ENCODE data around the gene TMEM53.

Gene TMEM53

GRCh38 chr1:44617703-44618029, 56.6 kb downstream of the TMEM53 start:
- TF ChIP-seq TAF1 (IDR thresholded peaks at IDR 0.05; ENCODE audit: borderline replicate concordance, low read depth, low read length) (no peak), POLR2A (IDR thresholded peaks at IDR 0.05; ENCODE audit: low read depth, low read length) (no peak), POLR2AphosphoS5 (IDR thresholded peaks at IDR 0.05; ENCODE audit: low read depth, low read length) (no peak)
- FAIRE-seq (no peak), DNase-seq (ENCODE audit: insufficient read length) (no peak)

GRCh38 chr1:44616991-44617702, 57.1 kb downstream of the TMEM53 start:
- no peak for DNase-seq (ENCODE audit: insufficient read length)
- no peak for TF ChIP-seq POLR2AphosphoS5 (IDR thresholded peaks at IDR 0.05; ENCODE audit: low read depth, low read length)
- TF ChIP-seq POLR2A (IDR thresholded peaks at IDR 0.05; ENCODE audit: low read depth, low read length) = no peak
- no peak for TF ChIP-seq TAF1 (IDR thresholded peaks at IDR 0.05; ENCODE audit: borderline replicate concordance, low read depth, low read length)
- FAIRE-seq = no peak

GRCh38 chr1:44616284-44616990, 57.8 kb downstream of the TMEM53 start:
- no peak for TF ChIP-seq TAF1 (IDR thresholded peaks at IDR 0.05; ENCODE audit: borderline replicate concordance, low read depth, low read length)
- TF ChIP-seq POLR2A (IDR thresholded peaks at IDR 0.05; ENCODE audit: low read depth, low read length) = no peak
- TF ChIP-seq POLR2AphosphoS5 (IDR thresholded peaks at IDR 0.05; ENCODE audit: low read depth, low read length) = no peak
- DNase-seq (ENCODE audit: insufficient read length) (no peak), FAIRE-seq (no peak)

DNA sequence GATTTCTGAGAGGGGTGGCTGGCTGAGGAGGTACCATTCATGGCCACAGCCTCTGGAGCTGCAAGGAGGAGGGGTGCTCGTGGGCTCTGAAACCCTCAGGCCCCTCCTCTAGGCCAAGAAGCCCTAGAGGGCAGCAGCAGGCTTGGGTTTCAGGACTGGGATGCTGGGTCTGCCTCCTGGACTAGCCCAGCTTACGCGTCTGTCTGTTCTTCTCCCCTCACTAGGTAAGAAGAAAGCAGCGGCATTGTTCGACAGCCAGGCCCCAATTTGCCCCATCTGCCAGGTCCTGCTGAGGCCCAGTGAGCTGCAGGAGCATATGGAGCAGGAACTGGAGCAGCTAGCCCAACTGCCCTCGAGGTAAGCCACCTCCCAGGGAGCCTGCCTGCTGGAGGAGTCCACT, 60.3 kb downstream of the TMEM53 start:
- FAIRE-seq = no peak
- DNase-seq (ENCODE audit: insufficient read length) = no peak
- TF ChIP-seq POLR2A (IDR thresholded peaks at IDR 0.05; ENCODE audit: low read depth, low read length) (no peak), TAF1 (IDR thresholded peaks at IDR 0.05; ENCODE audit: borderline replicate concordance, low read depth, low read length) (no peak), POLR2AphosphoS5 (IDR thresholded peaks at IDR 0.05; ENCODE audit: low read depth, low read length) (no peak)

- no peak for TF ChIP-seq POLR2A (IDR thresholded peaks at IDR 0.05; ENCODE audit: low read depth, low read length)
- TF ChIP-seq POLR2AphosphoS5 (IDR thresholded peaks at IDR 0.05; ENCODE audit: low read depth, low read length) = no peak
- no peak for TF ChIP-seq TAF1 (IDR thresholded peaks at IDR 0.05; ENCODE audit: borderline replicate concordance, low read depth, low read length)
- FAIRE-seq (no peak), DNase-seq (ENCODE audit: insufficient read length) (no peak)
Measured at GRCh38 chr1:44611866-44612265, 62.4 kb downstream of the TMEM53 start.

GRCh38 chr1:44611419-44611818, 62.9 kb downstream of the TMEM53 start:
- DNase-seq (ENCODE audit: insufficient read length) = no peak
- TF ChIP-seq POLR2A (IDR thresholded peaks at IDR 0.05; ENCODE audit: low read depth, low read length) (no peak), TAF1 (IDR thresholded peaks at IDR 0.05; ENCODE audit: borderline replicate concordance, low read depth, low read length) (no peak), POLR2AphosphoS5 (IDR thresholded peaks at IDR 0.05; ENCODE audit: low read depth, low read length) (no peak)
- no peak for FAIRE-seq

GRCh38 chr1:44610527-44611148, 63.6 kb downstream of the TMEM53 start:
- no peak for TF ChIP-seq TAF1 (IDR thresholded peaks at IDR 0.05; ENCODE audit: borderline replicate concordance, low read depth, low read length)
- TF ChIP-seq POLR2AphosphoS5 (IDR thresholded peaks at IDR 0.05; ENCODE audit: low read depth, low read length) = no peak
- no peak for TF ChIP-seq POLR2A (IDR thresholded peaks at IDR 0.05; ENCODE audit: low read depth, low read length)
- no peak for DNase-seq (ENCODE audit: insufficient read length)
- FAIRE-seq = no peak

- FAIRE-seq (no peak), DNase-seq (ENCODE audit: insufficient read length) (no peak)
- TF ChIP-seq TAF1 (IDR thresholded peaks at IDR 0.05; ENCODE audit: borderline replicate concordance, low read depth, low read length) (no peak), POLR2A (IDR thresholded peaks at IDR 0.05; ENCODE audit: low read depth, low read length) (no peak), POLR2AphosphoS5 (IDR thresholded peaks at IDR 0.05; ENCODE audit: low read depth, low read length) (no peak)
Measured at GRCh38 chr1:44609768-44610526, 64.3 kb downstream of the TMEM53 start.

DNA sequence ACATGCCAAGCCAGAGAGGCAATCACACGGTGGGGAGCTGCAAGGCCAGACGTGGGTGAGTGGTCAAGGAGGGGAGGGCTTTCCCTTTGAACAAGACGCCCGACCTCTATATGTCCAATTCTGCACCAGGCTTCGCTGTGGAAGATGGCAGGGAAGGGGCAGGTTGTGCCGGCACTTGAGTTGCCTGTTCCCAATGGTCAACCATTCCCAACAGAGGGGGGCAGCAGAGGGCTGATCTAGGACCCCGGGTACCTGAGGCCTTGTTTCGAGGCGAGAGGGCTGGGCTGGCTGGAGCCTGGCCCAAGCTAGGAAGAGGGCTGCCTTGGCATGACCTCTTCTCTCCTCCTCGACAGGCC, 64.9 kb downstream of the TMEM53 start:
- TF ChIP-seq TAF1 (IDR thresholded peaks at IDR 0.05; ENCODE audit: borderline replicate concordance, low read depth, low read length) = no peak
- no peak for TF ChIP-seq POLR2AphosphoS5 (IDR thresholded peaks at IDR 0.05; ENCODE audit: low read depth, low read length)
- no peak for TF ChIP-seq POLR2A (IDR thresholded peaks at IDR 0.05; ENCODE audit: low read depth, low read length)
- no peak for DNase-seq (ENCODE audit: insufficient read length)
- FAIRE-seq = no peak

DNA sequence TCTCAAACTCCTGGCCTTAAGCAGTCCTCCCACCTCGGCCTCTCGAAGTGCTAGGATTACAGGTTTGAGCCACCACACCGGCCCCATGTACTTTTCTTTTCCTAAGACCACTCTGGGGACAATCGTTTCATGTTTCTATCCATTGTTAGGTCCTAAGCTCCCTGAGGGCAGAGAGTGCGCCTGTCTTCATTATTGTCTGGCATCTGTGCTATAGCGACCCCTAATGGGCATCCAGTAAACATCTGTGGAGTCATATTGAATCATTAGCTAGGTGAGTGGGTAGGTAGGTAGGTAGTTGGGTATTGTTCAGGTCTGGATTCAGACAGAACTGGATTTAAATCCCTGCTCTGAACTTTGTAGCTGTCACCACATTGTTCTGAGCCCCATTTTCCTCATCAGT, 66.1 kb downstream of the TMEM53 start:
- FAIRE-seq (no peak), DNase-seq (ENCODE audit: insufficient read length) (no peak)

DNA sequence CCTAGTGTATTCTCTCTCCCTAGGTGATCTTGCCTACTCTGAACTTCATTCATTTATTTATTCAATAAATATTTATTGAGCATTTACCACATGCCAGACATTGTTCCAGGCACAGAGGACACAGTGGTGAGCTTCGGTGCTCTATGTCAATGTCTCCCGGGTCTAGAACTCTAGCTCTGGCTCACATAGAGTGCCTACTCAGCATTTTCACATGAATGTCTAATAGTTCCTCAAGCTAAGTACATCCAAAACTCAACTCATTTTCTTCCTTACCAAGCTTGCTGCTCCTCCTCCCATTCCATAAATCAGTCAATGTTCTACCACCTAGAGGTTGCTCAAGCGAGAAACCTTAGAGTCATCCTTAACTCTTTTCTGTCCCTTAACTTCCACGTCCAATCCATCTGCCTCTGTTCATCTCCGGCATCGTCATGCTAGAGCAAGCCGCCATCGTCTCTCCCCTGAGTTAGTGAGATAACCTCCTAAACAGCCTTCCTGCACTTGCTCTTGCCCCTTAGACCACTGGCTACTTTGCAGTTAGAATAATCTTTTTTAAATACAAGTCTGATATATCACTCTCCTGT, 67.5 kb downstream of the TMEM53 start:
- TF ChIP-seq POLR2AphosphoS5 (IDR thresholded peaks at IDR 0.05; ENCODE audit: low read depth, low read length) = no peak
- TF ChIP-seq POLR2A (IDR thresholded peaks at IDR 0.05; ENCODE audit: low read depth, low read length) = no peak
- no peak for TF ChIP-seq TAF1 (IDR thresholded peaks at IDR 0.05; ENCODE audit: borderline replicate concordance, low read depth, low read length)
- DNase-seq (ENCODE audit: insufficient read length) (no peak), FAIRE-seq (no peak)

More for the DNA sequence above, 66.1 kb downstream of the TMEM53 start:
- TF ChIP-seq POLR2AphosphoS5 (IDR thresholded peaks at IDR 0.05; ENCODE audit: low read depth, low read length) = no peak
- no peak for TF ChIP-seq POLR2A (IDR thresholded peaks at IDR 0.05; ENCODE audit: low read depth, low read length)
- TF ChIP-seq TAF1 (IDR thresholded peaks at IDR 0.05; ENCODE audit: borderline replicate concordance, low read depth, low read length) = no peak

All from GM12892 (cell line).